LoVo (cell line): Measurements from ENCODE around the gene TMPO.
"Not testable (repeated sequence)": the region's sequence is repeated elsewhere in the genome, so short reads cannot be mapped to it uniquely, and the experiment has no call there.

ENCODE experiments used
- DNase-seq: peaks from one replicate; pipeline ENCODE4 v3.0.0-alpha.2; 2016; ENCODE audit warnings: low spot score

The TMPO gene

DNA sequence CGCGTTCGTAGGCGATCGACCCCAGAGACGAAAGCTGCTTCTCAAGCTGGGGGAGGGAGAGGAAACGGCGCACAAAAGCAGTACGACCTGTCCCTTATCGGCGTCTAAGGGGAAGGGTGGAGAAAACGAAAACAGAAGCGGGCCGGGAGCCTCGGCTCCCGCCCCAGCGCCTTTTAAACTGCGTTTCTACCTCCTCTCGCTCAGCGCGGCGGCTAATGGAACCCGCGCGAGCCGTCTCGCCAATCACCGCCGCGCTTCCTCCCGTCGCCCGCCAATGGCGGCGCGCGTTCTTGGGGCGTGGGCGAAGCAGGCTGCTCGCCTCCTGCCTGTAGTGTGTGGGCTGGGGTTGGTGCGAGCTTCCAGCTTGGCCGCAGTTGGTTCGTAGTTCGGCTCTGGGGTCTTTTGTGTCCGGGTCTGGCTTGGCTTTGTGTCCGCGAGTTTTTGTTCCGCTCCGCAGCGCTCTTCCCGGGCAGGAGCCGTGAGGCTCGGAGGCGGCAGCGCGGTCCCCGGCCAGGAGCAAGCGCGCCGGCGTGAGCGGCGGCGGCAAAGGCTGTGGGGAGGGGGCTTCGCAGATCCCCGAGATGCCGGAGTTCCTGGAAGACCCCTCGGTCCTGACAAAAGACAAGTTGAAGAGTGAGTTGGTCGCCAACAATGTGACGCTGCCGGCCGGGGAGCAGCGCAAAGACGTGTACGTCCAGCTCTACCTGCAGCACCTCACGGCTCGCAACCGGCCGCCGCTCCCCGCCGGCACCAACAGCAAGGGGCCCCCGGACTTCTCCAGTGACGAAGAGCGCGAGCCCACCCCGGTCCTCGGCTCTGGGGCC lies at the start of gene TMPO:
Gene TMPO (plus strand): TSS at position 304 of the 824 bp plus-strand sequence. CDS start 278 bp downstream, at position 582.
- peak; percentile 96 for DNase-seq

GRCh38 chr12:98465950-98466602 lies 49.3 kb upstream of the TMPO start:
- DNase-seq, result no peak

GRCh38 chr12:98466640-98467400 lies 48.6 kb upstream of the TMPO start:
- DNase-seq, result no peak

DNA sequence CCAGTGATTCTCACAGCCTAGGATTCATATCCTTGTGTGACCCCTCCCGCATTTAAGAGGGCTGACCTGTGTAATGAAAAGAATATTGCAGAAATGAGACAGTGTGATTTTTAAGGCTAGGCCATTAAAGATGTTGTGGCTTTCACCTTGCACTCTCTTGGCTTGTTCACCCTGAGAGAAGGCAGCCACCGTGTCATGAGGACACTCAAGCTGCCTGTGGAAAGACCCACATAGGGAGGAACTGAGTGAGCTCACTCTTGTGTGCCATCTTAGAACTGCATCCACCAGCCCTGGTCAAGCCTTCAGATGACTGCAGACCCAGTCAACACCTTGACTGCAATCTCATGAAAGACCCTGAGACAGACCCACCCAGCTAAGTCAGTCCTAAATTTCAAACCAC lies 46.3 kb upstream of the TMPO start:
- no peak for DNase-seq

GRCh38 chr12:98470469-98471082 lies 44.8 kb upstream of the TMPO start:
- no peak for DNase-seq

- no peak for DNase-seq
These were observed 44.3 kb upstream of the TMPO start for GRCh38 chr12:98471085-98471484.

- no peak for DNase-seq
These were observed 39.9 kb upstream of the TMPO start for GRCh38 chr12:98475565-98475908.

GRCh38 chr12:98478606-98479005 lies 36.8 kb upstream of the TMPO start:
- no peak for DNase-seq

GRCh38 chr12:98483621-98484503 lies 31.5 kb upstream of the TMPO start:
- no peak for DNase-seq

DNA sequence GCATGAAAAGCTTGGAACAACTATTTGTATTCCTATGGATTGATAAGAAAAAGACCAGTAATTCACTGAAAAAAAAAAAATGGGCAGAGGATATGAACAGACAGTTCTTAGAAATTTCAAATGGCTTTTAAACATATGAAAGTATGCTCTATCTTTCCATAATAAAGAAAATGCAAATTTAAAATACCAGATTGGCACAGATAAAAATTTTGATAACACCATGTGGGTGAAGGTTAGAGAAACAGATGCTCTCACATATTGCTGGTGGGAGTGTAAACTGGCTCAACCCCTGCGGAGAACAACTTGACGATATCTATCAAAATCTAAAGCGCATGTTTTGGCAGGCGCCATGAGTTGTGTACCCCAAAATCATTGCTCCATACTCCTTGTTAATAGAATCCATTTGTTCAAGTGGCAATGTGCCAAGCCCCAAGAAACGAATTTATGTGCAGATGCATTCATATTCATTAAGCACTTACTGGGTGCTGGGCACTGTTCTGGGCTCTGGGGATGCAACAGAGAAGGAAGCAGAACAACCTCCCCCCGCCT lies 29.5 kb upstream of the TMPO start:
- no peak for DNase-seq

GRCh38 chr12:98488416-98488815 lies 27.0 kb upstream of the TMPO start:
- DNase-seq, result not testable (repeated sequence)

DNA sequence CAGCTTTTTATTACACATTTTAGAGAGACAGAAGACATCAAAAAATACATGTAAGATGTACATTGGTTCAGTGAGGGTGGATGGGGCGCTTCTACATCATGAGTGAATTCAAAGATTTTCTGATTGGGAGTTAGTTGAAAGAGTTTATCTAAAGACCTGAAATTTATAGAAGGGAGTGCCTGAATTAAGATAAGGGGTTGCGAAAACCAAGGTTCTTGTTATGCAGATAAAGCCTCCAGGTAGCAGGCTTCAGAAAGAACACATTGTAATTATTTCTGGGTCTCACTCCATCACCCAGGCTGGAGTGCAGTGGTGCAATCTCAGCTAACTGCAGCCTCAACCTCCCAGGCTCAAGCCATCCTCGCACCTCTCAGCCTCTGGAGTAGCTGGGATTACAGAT lies 26.2 kb upstream of the TMPO start:
- no peak for DNase-seq

DNA sequence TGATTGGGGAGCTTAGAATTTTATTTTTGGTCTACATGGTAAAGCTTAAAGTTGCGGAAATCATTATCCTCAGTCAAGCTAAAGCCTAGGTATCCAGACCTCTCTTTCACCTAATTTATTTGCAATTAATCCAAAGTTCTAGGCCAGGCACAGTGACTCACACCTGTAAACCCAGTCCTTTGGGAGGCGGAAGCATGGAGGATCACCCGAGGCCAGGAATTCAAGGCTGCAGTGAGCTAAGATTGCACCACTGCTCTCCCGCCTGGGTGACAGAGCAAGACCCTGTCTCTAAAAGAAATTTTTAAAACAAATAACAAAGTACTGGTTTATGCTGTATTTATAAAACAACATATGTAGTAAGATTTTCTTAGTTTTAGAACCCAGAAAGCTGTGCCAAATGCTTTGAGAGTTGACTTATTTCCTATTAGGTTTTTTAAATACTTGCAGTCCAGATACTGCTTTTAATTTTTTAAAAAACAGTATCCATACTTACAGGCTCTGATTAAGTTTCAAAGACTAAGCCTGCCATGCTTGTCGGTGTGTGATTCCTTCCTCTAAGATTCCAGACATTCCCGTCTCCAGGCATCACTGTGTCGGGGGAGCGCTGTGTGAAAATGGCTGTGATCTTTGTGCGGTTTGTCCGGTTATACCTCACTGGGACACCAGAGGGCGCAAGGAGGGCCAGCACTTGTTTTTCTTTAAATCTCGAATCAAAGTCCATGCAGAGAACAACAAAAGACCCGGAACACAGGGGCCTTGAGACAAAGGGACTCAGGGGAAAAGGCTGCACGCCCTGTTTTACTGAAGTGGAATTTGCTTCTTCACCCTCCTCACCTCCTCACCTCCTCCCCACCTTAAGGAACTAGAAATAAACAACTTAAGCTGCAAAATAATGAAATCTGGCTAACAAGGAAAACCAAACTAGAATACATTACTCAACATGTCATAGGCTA lies 24.6 kb upstream of the TMPO start:
- DNase-seq, result peak; percentile 94

- no peak for DNase-seq
These were observed 22.7 kb upstream of the TMPO start for GRCh38 chr12:98492580-98493140.

GRCh38 chr12:98501266-98501629 lies 14.1 kb upstream of the TMPO start:
- not testable (repeated sequence) for DNase-seq

GRCh38 chr12:98503342-98503591 lies 12.1 kb upstream of the TMPO start:
- peak; percentile 88 for DNase-seq

DNA sequence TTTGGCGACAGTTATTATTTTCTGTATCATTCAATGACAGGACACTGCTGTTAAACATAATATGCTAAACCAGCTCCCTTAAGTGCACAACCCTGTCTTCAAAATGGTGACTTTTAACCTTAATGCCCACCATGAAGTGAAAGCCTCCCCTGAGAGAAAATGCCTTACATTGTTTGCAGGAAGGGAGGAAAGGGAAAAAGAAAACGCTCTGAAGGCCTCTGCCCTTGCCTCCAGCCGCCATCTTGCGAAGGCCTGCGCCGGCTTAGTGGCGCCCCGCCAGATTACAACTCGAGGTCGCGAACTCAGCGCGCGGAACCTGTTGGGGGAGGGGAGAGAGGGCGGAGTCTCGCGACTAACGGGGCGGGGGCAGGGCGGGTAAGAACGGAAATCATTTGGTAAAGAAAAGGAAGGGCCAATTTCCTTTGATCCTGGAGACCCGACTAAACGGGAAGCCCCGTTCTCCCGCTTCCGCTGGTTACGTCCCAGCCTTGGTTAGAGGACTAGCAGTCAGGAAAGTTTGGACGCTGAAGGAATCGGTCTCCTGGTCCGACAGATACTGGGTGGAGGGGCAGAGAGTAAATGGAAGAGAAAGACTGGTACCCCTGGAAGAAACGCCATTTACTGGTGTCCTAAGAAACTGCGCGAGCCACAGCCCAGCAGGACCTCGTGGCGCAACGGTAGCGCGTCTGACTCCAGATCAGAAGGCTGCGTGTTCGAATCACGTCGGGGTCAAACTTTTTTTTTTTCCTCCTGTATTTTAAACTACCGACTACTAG lies 11.6 kb upstream of the TMPO start:
- peak; percentile 97 for DNase-seq

- no peak for DNase-seq
These were observed 11.1 kb upstream of the TMPO start for GRCh38 chr12:98504368-98504617.

GRCh38 chr12:98509063-98509462 lies 6.3 kb upstream of the TMPO start:
- DNase-seq, result no peak

GRCh38 chr12:98511806-98512205 lies 3.6 kb upstream of the TMPO start:
- not testable (repeated sequence) for DNase-seq
